Measurements from ENCODE around the gene FUT3.

FUT3 gene

DNA sequence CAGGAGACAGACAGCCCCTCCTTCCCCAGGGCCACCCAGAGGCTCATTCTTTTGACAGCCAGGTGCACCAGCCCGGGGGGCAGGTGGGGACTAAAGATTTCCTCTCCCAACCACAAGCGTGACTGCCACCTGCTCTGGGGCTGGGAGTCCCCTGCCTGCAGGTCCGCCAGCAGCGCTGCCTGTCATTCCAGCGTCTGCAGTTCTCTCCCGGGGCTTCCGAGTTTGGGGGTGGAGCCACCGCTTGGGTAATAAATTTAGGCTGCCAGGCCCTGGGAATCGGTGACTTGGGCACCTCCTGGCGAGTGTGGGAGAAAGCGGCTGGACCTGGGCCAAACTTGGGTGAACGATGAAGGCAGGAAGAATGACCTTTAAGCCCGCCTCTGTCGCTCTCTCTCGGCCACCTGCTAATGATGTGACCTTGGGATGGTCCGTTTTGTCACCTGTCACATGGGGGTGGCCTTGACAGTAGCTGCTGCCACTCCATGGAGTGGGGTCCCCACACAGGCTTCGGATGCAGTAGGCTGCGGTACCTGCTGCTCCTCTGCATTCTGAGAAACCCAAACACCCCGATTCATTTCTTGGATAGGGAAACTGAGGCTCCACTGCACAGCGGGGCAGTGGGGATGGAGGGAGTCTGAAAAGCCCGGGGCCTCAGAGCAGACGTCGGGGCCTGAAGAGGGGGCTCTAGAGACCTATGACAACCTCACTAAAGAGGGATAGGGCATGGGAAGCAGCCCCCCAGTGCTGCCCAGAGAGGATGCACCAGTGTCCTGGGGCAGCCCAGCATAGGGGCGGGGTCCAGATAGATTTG is 24.5 kb downstream of the FUT3 start:
- DNase-seq (ENCODE audit: low spot score) (peak; percentile 29), FAIRE-seq (no peak)

GRCh38 chr19:5825178-5825577 is 26.1 kb downstream of the FUT3 start:
- FAIRE-seq (no peak), DNase-seq (ENCODE audit: low spot score) (no peak)

GRCh38 chr19:5824751-5825150 is 26.5 kb downstream of the FUT3 start:
- no peak for FAIRE-seq
- DNase-seq (ENCODE audit: low spot score) = no peak

DNA sequence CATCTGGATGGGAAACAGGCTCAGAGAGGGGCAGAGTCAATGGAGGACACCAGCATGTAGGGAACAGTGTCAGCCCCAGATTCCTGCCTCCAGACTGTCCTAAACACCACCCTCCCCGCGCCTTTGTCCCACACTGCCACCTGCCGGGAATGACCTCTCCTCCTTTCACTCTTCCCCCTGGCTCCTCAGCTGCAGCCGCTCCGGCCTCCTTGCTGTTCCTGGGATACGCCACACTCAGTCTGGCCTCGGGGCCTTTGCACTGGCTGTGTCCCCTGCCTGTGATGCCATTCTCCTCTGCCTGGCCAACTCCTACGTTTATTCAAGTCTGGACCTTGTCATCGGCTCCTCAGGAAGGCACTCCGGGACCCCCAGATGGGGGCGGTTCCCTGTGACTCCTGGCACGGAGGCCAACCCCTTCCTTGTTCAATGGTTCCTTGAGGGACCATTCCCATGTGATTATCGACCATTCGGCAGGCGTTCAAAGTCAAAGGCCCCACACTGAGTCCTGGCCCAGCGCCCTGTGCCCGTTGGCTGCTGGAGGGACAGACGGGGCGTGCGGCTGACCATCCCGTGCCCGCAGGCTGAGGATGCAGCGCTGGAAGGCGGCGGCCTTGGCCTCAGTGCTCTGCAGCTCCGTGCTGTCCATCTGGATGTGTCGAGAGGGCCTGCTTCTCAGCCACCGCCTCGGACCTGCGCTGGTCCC is 27.5 kb downstream of the FUT3 start:
- FAIRE-seq = no peak
- no peak for DNase-seq (ENCODE audit: low spot score)

DNA sequence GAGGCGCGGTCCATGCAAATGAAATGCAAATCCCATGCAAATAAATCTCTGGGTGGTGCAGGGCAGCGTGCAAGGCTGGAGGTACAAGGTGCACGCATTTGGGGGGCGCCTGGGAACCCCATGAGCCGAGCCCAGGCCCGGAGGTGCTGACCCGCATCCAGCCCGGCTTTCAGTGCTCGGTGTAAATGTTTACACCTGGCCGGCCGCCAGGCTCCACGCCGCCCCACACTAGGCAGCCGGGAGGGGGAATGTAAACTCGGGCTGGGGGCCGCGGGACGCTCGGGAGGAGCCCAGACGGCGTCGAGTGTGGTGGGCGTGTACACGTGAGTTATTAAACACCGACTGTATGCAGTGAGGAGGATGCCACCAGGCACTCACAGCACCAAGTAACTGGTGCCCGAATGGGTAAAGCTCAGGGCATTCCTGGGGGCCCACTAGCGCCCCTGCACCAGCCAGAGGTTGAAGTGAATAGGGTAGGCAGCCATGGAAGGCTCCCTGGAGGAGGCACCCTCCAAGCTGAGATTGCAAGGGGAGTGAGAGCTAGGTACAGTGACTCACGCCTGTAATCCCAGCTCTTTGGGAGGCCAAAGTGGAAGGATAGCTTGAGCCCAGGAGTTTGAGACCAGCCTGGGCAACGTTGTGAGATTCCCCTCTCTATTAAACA is 28.9 kb downstream of the FUT3 start:
- FAIRE-seq (no peak), DNase-seq (ENCODE audit: low spot score) (no peak)

DNA sequence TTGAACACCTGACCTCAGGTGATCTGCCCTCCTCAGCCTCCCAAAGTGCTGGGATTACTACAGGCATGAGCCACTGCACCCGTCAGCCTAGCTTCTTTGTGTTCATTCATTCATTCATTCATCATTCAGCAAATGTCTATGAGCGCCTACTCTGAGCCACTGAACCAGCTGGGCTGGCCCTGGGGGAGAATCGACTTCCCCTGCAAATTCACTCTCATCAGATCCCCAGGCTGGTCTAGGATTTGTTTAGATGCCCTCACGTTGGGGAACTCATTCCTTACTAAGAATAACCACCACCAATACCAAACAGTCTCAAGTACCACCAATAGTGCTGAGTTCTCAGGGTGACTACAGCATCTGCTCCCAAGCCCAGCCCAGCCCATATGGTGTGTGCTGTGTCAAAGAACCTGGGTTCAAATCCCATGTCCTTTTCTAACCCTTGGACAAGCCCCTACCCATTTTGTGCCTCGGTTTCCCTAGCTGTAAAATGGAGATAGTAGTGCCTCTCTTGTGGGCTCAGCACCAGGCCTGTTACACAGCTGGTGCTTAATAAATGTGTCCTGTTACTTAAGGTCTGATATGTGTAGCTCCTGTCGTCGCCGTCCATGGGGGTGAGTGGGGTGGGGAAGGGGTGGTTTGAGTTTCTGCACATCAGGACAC is 29.6 kb downstream of the FUT3 start:
- DNase-seq (ENCODE audit: low spot score) (no peak), FAIRE-seq (no peak)

DNA sequence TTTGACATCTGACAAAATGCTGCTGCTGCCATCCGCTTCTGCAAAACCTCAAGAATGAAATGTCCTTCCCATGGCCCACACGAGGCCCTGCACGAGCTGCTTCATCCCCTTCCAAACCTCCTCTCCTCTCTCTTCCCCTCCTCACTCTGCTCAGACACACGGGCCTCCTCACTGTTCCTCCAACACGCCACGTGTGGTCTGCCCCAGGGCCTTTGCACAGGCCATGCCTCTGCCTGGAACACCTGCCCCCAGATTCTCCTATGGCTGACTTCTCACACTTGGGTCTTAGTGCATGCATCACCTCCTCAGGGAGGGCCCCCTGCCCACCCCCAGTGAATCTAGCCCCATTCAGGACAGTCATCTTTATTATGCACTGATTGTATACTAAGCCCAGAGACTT is 30.5 kb downstream of the FUT3 start:
- DNase-seq (ENCODE audit: low spot score) (no peak), FAIRE-seq (no peak)

DNA sequence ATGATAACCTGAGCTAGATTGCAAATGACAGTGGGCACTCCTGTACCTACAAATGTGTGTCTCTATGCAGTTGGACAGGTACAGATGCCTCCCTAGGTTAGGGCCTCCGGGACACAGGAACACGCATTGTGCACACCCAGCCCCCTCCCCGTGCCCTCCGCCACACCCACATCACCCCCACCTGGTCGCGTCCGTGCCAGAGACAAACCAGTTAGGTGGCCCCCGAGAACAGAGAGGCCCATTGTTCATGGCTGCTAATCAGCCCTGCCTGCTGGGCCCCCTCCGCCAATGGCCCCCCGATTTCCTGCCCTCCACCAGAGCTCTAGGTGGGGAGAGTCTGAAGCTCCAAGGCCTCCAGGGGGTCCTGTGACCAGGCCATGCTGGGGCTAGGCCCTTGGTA is 32.7 kb downstream of the FUT3 start:
- FAIRE-seq = no peak
- no peak for DNase-seq (ENCODE audit: low spot score)

GRCh38 chr19:5817218-5817617 is 34.0 kb downstream of the FUT3 start:
- DNase-seq (ENCODE audit: low spot score) (no peak), FAIRE-seq (no peak)

- no peak for FAIRE-seq
Observed at GRCh38 chr19:5814852-5815246, 36.4 kb downstream of the FUT3 start.

GRCh38 chr19:5814123-5814851 is 37.0 kb downstream of the FUT3 start:
- DNase-seq (ENCODE audit: low spot score) (no peak), FAIRE-seq (no peak)

More at GRCh38 chr19:5814852-5815246, 36.4 kb downstream of the FUT3 start:
- no peak for DNase-seq (ENCODE audit: low spot score)

DNA sequence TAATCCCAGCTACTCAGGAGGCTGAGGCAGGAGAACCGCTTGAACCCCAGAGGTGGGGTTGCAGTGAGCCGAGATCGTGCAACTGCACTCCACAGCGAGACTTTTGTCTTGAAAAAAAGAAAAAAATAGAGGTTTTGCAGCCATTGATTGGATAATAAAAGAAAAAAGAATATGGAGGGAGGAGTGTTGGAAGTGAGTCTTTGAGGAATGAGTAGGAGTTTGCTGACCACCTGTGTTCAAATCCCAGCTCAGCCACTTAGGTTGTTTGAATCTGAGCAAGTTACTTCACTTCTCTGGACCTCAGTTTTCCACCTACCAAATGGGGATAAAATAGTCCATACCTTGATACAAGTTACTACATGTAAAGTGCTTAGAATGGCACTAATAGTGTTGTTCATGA is 40.1 kb downstream of the FUT3 start:
- FAIRE-seq = no peak

DNA sequence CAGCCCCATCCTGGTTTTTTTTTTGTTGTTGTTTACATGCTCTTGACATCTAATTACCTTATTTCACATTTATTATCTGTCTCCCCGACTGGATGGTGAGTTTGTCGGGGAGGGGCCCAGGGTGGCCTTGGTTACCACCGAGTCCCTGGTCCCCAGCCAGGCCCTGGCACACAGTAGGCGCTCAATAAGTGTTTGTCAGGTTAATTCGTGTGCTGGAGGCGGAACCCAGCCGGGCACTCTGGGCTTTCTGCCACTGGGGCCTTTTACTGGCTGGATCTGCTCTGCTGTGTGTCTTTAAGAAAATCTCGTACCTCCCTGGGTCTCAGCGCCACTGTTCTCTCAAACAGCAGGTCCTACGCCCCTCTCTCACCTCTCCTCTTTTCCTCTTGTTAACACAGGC is 41.8 kb downstream of the FUT3 start:
- DNase-seq (ENCODE audit: low spot score) = no peak
- no peak for FAIRE-seq

More for the DNA sequence above, 40.1 kb downstream of the FUT3 start:
- no peak for DNase-seq (ENCODE audit: low spot score)

- FAIRE-seq (no peak), DNase-seq (ENCODE audit: low spot score) (no peak)
Observed at GRCh38 chr19:5809053-5809452, 42.2 kb downstream of the FUT3 start.

DNA sequence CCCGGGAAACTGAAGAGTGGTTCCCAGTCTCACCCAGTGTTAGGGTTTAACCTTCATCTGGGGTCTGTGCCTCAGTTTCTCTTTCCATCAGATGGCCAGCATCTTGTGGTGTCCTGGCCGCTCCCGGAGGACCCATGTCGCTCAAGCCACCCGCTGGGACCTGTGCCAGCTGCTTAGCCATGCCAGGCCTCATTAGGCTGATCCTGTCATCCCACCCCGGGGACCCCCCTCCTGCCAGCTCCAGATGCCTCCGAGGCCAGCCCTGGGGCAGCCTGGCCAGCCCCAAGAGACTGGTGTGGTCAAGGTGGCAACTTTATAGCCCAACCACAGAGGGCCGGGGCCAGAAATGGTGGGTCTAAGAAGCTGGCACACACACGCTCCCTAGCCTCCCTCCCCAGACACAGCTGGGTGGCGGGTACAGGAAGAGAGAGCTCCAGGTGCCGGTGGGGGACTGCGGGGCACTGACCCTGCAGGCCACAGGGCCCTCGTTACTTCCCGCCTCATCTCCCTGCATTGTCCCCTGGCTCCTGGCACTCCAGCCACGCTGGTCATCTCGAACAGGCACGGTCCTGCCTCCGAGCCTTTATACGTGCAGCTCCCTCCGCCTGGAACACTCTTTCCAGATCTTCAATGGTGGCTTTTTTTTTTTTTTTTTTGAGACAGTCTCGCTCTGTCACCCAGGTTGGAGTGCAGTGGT is 43.0 kb downstream of the FUT3 start:
- DNase-seq (ENCODE audit: low spot score) (no peak), FAIRE-seq (no peak)

- DNase-seq (ENCODE audit: low spot score) (no peak), FAIRE-seq (no peak)
Observed at GRCh38 chr19:5806905-5807304, 44.3 kb downstream of the FUT3 start.

GRCh38 chr19:5806133-5806489 is 45.1 kb downstream of the FUT3 start:
- FAIRE-seq = no peak

GRCh38 chr19:5805462-5806132 is 45.7 kb downstream of the FUT3 start:
- FAIRE-seq (no peak), DNase-seq (ENCODE audit: low spot score) (no peak)

More at GRCh38 chr19:5806133-5806489, 45.1 kb downstream of the FUT3 start:
- DNase-seq (ENCODE audit: low spot score) = no peak

DNA sequence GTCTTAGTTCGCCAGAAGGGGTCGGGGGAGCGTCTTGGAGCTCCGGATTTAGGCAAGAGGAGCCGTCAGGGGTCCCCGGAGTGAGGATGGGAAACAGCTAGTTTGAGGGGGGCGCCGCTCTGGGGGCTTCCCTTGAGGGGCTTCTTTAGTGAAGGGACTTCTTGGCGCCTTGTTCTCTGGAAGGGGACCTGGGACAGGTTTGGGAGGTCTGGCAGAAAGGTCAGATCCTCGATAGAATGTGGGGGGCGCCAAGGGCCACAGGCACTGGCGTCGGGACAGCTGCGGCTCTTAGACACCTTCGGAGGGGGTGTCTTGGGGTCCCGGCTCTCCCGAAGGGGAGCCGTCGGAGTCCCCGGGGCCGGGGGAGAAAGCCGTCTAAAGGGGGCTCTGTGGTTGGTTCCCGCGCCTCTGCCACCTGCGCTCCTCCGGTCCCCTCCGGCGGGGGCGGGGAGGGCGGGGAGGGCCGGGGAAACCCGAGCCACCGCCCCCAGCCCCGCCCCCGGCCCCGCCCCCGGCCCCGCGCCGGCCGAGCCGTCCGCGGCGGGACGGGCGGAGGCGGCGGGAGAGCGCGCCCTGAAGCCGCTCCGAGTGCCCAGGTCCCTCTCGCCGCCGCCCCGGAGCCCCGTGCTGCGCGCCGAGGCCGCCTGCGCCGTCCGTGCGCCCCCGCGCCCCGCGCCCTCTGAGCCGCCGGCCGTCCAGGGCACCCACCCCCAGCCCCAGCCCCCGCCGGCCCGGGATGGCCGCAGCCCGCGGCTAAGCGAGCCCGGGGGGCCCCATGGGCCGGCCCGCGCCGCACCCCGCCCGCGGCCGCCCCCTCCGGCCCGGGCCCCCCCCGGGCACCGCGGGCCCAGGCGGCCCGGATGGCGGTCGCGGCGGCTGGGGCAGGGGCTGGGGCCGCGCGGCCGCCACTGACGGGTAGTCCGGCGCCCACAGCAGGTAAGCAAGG is 46.5 kb downstream of the FUT3 start, which contains the start of gene NRTN:
Gene NRTN, plus strand, starts transcription at position 552 of the 946 bp plus-strand sequence. CDS start 19,099 bp downstream, outside the sequence.
- no peak for DNase-seq (ENCODE audit: low spot score)
- FAIRE-seq = no peak

All from RCC 7860 (cell line).